GM12873 (cell line): Measurements from ENCODE around the gene TEKT5.
A peak's percentile ranks its signal among the peaks of the same experiment; 100 is the strongest.

ENCODE experiments used
- CTCF ChIP-seq: IDR thresholded peaks from 2 replicates; pipeline ENCODE4 v1.5.1; 2012; ENCODE audit warnings: low read depth, mild to moderate bottlenecking, moderate library complexity, low read length, control low read depth; ENCODE audit not compliant: insufficient read depth; ENCODE audit errors: missing control alignments

The TEKT5 gene

DNA sequence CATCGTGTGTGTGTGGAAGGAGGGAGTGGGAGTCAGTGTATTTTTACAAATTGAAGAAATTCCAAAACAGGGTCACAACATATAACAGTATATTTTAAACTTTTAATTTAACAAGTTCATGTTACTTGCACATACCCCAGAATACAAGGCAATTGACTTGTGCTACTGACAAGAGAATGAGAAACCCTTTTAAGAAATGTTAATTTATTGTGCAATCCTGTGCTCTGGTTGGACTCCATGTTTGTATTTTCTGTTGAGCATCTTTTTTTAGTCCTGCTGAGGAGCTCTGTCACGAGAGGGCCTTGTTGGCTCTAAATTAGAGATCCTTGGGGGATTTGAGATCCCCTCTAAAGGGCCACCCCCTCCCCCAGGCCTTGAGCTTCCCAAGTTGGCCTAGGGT lies 113.2 kb downstream of the TEKT5 start:
- TF ChIP-seq CTCF: no peak

DNA sequence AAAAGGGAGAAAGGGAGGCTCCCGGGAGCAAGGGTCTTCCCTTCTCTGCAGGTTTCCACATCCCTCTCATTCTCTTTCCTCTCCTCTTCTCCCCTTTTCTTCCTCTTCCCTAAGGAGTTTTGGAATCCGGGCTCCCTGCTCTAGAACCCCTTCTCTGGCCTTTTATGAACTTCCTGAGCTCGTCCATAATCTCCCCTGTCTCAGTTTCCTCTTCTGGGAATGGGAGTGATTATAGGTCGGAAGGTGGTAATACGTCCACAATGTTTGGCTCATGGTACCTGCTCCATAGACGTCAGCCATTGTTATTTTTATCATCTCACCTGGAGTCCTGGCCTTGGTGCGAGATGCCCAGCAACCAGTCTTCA lies 113.9 kb downstream of the TEKT5 start:
- no peak for TF ChIP-seq CTCF

GRCh38 chr16:10579965-10580882 lies 114.5 kb downstream of the TEKT5 start, which contains the start of gene EMP2:
TSS of gene EMP2 (minus strand) at chr16:10580598. CDS start at chr16:10547617, 32,981 bp downstream.
- peak; percentile 29 for TF ChIP-seq CTCF

GRCh38 chr16:10579575-10579964 lies 115.2 kb downstream of the TEKT5 start:
- no peak for TF ChIP-seq CTCF

- TF ChIP-seq CTCF: no peak
Observed at GRCh38 chr16:10578474-10579316, 116.0 kb downstream of the TEKT5 start.
